Muscle layer of duodenum (tissue), 2 donors: ENCODE results near the gene CRB1.
"Not testable (repeated sequence)": the region's sequence is repeated elsewhere in the genome, so short reads cannot be mapped to it uniquely, and the experiment has no call there.

Experiments
- H3K27ac ChIP-seq: one replicate; pipeline ENCODE4 v1.7.0; 2013; ENCODE audit warnings: mild to moderate bottlenecking, low read length
- H3K27me3 ChIP-seq: one replicate; pipeline ENCODE4 v1.7.0; 2013; ENCODE audit warnings: low read depth, mild to moderate bottlenecking, control low read depth, low read length
- H3K36me3 ChIP-seq, 2 donors: one replicate each; pipeline ENCODE4 v1.7.0; 2013; ENCODE audit warnings: low read length in 2 of 2, control low read depth in 1 of 2, mild to moderate bottlenecking in 1 of 2; ENCODE audit not compliant: insufficient read depth in 2 of 2, control insufficient read depth in 1 of 2
- H3K4me1 ChIP-seq, 2 donors: one replicate each; pipeline ENCODE4 v1.7.0; 2013; ENCODE audit warnings: low read length in 2 of 2, mild to moderate bottlenecking in 2 of 2, control low read depth in 1 of 2, moderate library complexity in 1 of 2; ENCODE audit not compliant: insufficient read depth in 2 of 2, control insufficient read depth in 1 of 2
- H3K4me3 ChIP-seq, 2 donors: one replicate each; pipeline ENCODE4 v1.7.0; 2013; ENCODE audit warnings: low read length in 2 of 2, low read depth in 1 of 2, mild to moderate bottlenecking in 1 of 2
- H3K9me3 ChIP-seq, 2 donors: one replicate each; pipeline ENCODE4 v1.7.0; 2013; ENCODE audit warnings: low read length in 2 of 2, control low read depth in 1 of 2, mild to moderate bottlenecking in 1 of 2; ENCODE audit not compliant: control insufficient read depth in 1 of 2
- donor health status: healthy.

Gene CRB1

GRCh38 chr1:197468543-197469175, 200.6 kb downstream of the CRB1 start:
- Histone ChIP-seq H3K4me1 (no peaks in the 10 kb centered on the region), H3K4me3 (no peak overlapping the region), H3K9me3 (no peaks in the 10 kb centered on the region), H3K27ac (no peak overlapping the region), H3K36me3 (no peaks in the 10 kb centered on the region), H3K27me3 (no peaks in the 10 kb centered on the region)

- no peaks in the 10 kb centered on the region for H3K9me3 ChIP-seq
- no peak overlapping the region for H3K27ac ChIP-seq
- H3K4me3 ChIP-seq = no peak overlapping the region
- H3K36me3 ChIP-seq = no peaks in the 10 kb centered on the region
- H3K4me1 ChIP-seq = no peaks in the 10 kb centered on the region
- H3K27me3 ChIP-seq = no peaks in the 10 kb centered on the region
Observed at GRCh38 chr1:197469620-197470210, 201.7 kb downstream of the CRB1 start.

- H3K4me3 ChIP-seq = no peak overlapping the region
- H3K36me3 ChIP-seq = no peaks in the 10 kb centered on the region
- no peak overlapping the region for H3K27ac ChIP-seq
- no peaks in the 10 kb centered on the region for H3K27me3 ChIP-seq
- no peaks in the 10 kb centered on the region for H3K9me3 ChIP-seq
- no peaks in the 10 kb centered on the region for H3K4me1 ChIP-seq
Observed at GRCh38 chr1:197470330-197470729, 202.3 kb downstream of the CRB1 start.

- Histone ChIP-seq H3K4me3 (no peak overlapping the region), H3K27me3 (no peaks in the 10 kb centered on the region), H3K9me3 (no peaks in the 10 kb centered on the region), H3K27ac (no peak overlapping the region), H3K36me3 (no peaks in the 10 kb centered on the region), H3K4me1 (no peaks in the 10 kb centered on the region)
Observed at GRCh38 chr1:197471248-197471985, 203.4 kb downstream of the CRB1 start.

GRCh38 chr1:197472141-197472540, 204.1 kb downstream of the CRB1 start:
- Histone ChIP-seq H3K9me3 (no peaks in the 10 kb centered on the region), H3K27ac (no peak overlapping the region)

GRCh38 chr1:197480446-197480845, 212.4 kb downstream of the CRB1 start:
- Histone ChIP-seq H3K4me1 (no peaks in the 10 kb centered on the region), H3K36me3 (no peaks in the 10 kb centered on the region), H3K27ac (no peak overlapping the region), H3K27me3 (no peaks in the 10 kb centered on the region), H3K9me3 (no peaks in the 10 kb centered on the region), H3K4me3 (no peak overlapping the region)

More at GRCh38 chr1:197472141-197472540, 204.1 kb downstream of the CRB1 start:
- Histone ChIP-seq H3K36me3 (no peaks in the 10 kb centered on the region), H3K4me3 (no peak overlapping the region), H3K4me1 (no peaks in the 10 kb centered on the region), H3K27me3 (no peaks in the 10 kb centered on the region)

GRCh38 chr1:197481101-197481500, 213.0 kb downstream of the CRB1 start:
- H3K27ac ChIP-seq = no peak overlapping the region
- no peaks in the 10 kb centered on the region for H3K9me3 ChIP-seq
- no peaks in the 10 kb centered on the region for H3K36me3 ChIP-seq

GRCh38 chr1:197485790-197486189, 217.7 kb downstream of the CRB1 start:
- Histone ChIP-seq H3K9me3 (no peaks in the 10 kb centered on the region), H3K4me1 (no peaks in the 10 kb centered on the region), H3K4me3 (no peak overlapping the region), H3K27ac (no peak overlapping the region), H3K27me3 (no peaks in the 10 kb centered on the region), H3K36me3 (no peaks in the 10 kb centered on the region)

More at GRCh38 chr1:197481101-197481500, 213.0 kb downstream of the CRB1 start:
- no peaks in the 10 kb centered on the region for H3K27me3 ChIP-seq
- H3K4me1 ChIP-seq = no peaks in the 10 kb centered on the region
- H3K4me3 ChIP-seq = no peak overlapping the region

GRCh38 chr1:197486946-197487345, 218.9 kb downstream of the CRB1 start:
- Histone ChIP-seq H3K4me3 (no peak overlapping the region), H3K27ac (no peak overlapping the region)

GRCh38 chr1:197491505-197491904, 223.5 kb downstream of the CRB1 start:
- not testable (repeated sequence) for H3K4me3 ChIP-seq, H3K36me3 ChIP-seq, H3K9me3 ChIP-seq, H3K27ac ChIP-seq, H3K4me1 ChIP-seq, H3K27me3 ChIP-seq

More at GRCh38 chr1:197486946-197487345, 218.9 kb downstream of the CRB1 start:
- Histone ChIP-seq H3K9me3 (no peaks in the 10 kb centered on the region), H3K27me3 (no peaks in the 10 kb centered on the region), H3K36me3 (no peaks in the 10 kb centered on the region), H3K4me1 (no peaks in the 10 kb centered on the region)

GRCh38 chr1:197496722-197497121, 228.7 kb downstream of the CRB1 start:
- no peaks in the 10 kb centered on the region for H3K9me3 ChIP-seq
- no peaks in the 10 kb centered on the region for H3K27me3 ChIP-seq
- no peak overlapping the region for H3K27ac ChIP-seq
- no peak overlapping the region for H3K4me3 ChIP-seq
- no peaks in the 10 kb centered on the region for H3K36me3 ChIP-seq
- no peaks in the 10 kb centered on the region for H3K4me1 ChIP-seq
